ENCODE measurements around the gene UQCRH.

DNA sequence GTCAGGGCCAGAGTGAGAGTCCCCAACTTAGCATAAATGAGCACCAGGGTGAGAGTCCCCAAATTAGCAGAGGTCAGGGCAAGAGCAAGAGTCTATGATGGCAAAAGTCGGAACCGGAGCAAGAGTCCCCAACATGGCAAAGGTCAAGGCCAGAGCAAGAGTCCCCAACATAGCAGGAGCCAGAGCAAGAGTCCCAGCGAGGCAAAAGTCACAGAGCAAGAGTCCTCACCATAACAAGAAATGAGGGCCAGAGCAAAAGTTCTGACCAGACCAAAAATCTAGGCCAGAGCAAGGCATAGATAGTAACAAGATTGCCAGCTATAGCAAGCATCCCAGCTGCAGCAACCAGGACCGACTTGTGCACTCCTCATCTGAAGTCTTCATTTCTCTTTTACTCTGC lies 40.2 kb downstream of the UQCRH start:
- TF ChIP-seq GATA3 (IDR thresholded peaks at IDR 0.05; ENCODE audit: low read depth, low read length) (no peak), GATA2 (IDR thresholded peaks at IDR 0.05; ENCODE audit: low read depth, low read length) (no peak)

All from SH-SY5Y (cell line).